GM21528 (cell line): ENCODE measurements around the gene SMTNL2.

Experiments
- ATAC-seq: cut with Tn5 transposase; IDR thresholded peaks from one replicate; pipeline ENCODE4 v1.9.1; 2021; ENCODE audit warnings: mild to moderate bottlenecking, moderate library complexity; ENCODE audit not compliant: unreplicated experiment, low FRiP score

The SMTNL2 gene

GRCh38 chr17:4584101-4584916 is at the start of gene SMTNL2:
TSS of gene SMTNL2 (plus strand) at chr17:4584529. CDS start at chr17:4584606, 77 bp downstream.
- no peak for ATAC-seq

- ATAC-seq = no peak
Measured at GRCh38 chr17:4534928-4535666, 49.2 kb upstream of the SMTNL2 start.

- ATAC-seq = no peak
Measured at GRCh38 chr17:4535667-4536258, 48.6 kb upstream of the SMTNL2 start.

GRCh38 chr17:4536259-4536741 is 48.0 kb upstream of the SMTNL2 start:
- no peak for ATAC-seq

GRCh38 chr17:4536742-4537411 is 47.5 kb upstream of the SMTNL2 start:
- no peak for ATAC-seq

GRCh38 chr17:4537451-4538235 is 46.7 kb upstream of the SMTNL2 start:
- ATAC-seq = no peak

- no peak for ATAC-seq
Measured at GRCh38 chr17:4538236-4539002, 45.9 kb upstream of the SMTNL2 start.

GRCh38 chr17:4539025-4539424 is 45.3 kb upstream of the SMTNL2 start:
- no peak for ATAC-seq

GRCh38 chr17:4539576-4540223 is 44.6 kb upstream of the SMTNL2 start:
- ATAC-seq = no peak

- ATAC-seq = no peak
Measured at GRCh38 chr17:4540224-4540651, 44.1 kb upstream of the SMTNL2 start.

GRCh38 chr17:4540687-4541327 is 43.5 kb upstream of the SMTNL2 start:
- no peak for ATAC-seq

- ATAC-seq = no peak
Measured at GRCh38 chr17:4541328-4542002, 42.9 kb upstream of the SMTNL2 start.

- no peak for ATAC-seq
Measured at GRCh38 chr17:4542003-4542725, 42.2 kb upstream of the SMTNL2 start.

GRCh38 chr17:4542726-4543191 is 41.6 kb upstream of the SMTNL2 start:
- ATAC-seq = no peak

- ATAC-seq = no peak
Measured at GRCh38 chr17:4543557-4544026, 40.7 kb upstream of the SMTNL2 start.

- no peak for ATAC-seq
Measured at GRCh38 chr17:4544135-4544950, 40.0 kb upstream of the SMTNL2 start.
